Mesothelial cell of epicardium (in vitro differentiated cells): Measurements from ENCODE around the gene VASH2. TPM values are rescaled to one million over a fixed set of nuclear protein-coding genes. Genes with fewer than 3 reads are reported as not detected.

Experiments used
- DNase-seq, 2 experiments: peaks; one replicate each; pipeline ENCODE4 v3.0.0; 2021; ENCODE audit warnings: low spot score in 2 of 2; ENCODE audit not compliant: unreplicated experiment in 2 of 2
- H3K27ac Mint-ChIP-seq: 2 replicates; pipeline ENCODE4 v1.8.0; 2021; ENCODE audit warnings: mixed read lengths
- H3K27me3 Mint-ChIP-seq: 2 replicates; pipeline ENCODE4 v1.8.0; 2021; ENCODE audit warnings: low read depth, mixed read lengths
- H3K36me3 Mint-ChIP-seq: 2 replicates; pipeline ENCODE4 v1.8.0; 2021; ENCODE audit warnings: mixed read lengths
- H3K4me1 Mint-ChIP-seq: 2 replicates; pipeline ENCODE4 v1.8.0; 2021; ENCODE audit warnings: mixed read lengths
- H3K4me3 Mint-ChIP-seq: 2 replicates; pipeline ENCODE4 v1.8.0; 2021; ENCODE audit warnings: mild to moderate bottlenecking, moderate library complexity, mixed read lengths
- H3K9me3 Mint-ChIP-seq: 2 replicates; pipeline ENCODE4 v1.8.0; 2021; ENCODE audit warnings: mixed read lengths
- CTCF ChIP-seq: fragments of 200-600 bp; sonication (generic); IDR thresholded peaks from one replicate; pipeline ENCODE4 v1.5.0; 2021; ENCODE audit warnings: antibody characterized with exemption; ENCODE audit not compliant: unreplicated experiment
- total RNA-seq: library from RNA; stranded (reverse); gene quantifications from 3 replicates; pipeline ENCODE4 v1.2.1, GENCODE V29; 2021

VASH2 gene
- total RNA-seq, 1 donor from 2014 or later: 43.6 TPM

GRCh38 chr1:212955098-212955497 is 4.8 kb downstream of the VASH2 start:
- no peaks in the 10 kb centered on the region for H3K9me3 Mint-ChIP-seq
- H3K4me1 Mint-ChIP-seq: peaks cover 22% of the 10 kb centered on the region
- no peak for TF ChIP-seq CTCF
- no peak for DNase-seq
- H3K36me3 Mint-ChIP-seq: peaks cover 37% of the 10 kb centered on the region
- H3K27me3 Mint-ChIP-seq: no peaks in the 10 kb centered on the region
- no peak overlapping the region for H3K27ac Mint-ChIP-seq
- no peak overlapping the region for H3K4me3 Mint-ChIP-seq

GRCh38 chr1:212955961-212956620 is 5.8 kb downstream of the VASH2 start:
- H3K9me3 Mint-ChIP-seq: no peaks in the 10 kb centered on the region
- H3K36me3 Mint-ChIP-seq: peaks cover 43% of the 10 kb centered on the region
- no peak for TF ChIP-seq CTCF
- peaks cover 20% of the 10 kb centered on the region for H3K4me1 Mint-ChIP-seq
- no peak overlapping the region for H3K4me3 Mint-ChIP-seq
- H3K27me3 Mint-ChIP-seq: no peaks in the 10 kb centered on the region
- no peak for DNase-seq
- H3K27ac Mint-ChIP-seq: no peak overlapping the region

- DNase-seq: no peak
- peaks cover 11% of the 10 kb centered on the region for H3K4me1 Mint-ChIP-seq
- H3K9me3 Mint-ChIP-seq: no peaks in the 10 kb centered on the region
- TF ChIP-seq CTCF: no peak
- no peak overlapping the region for H3K4me3 Mint-ChIP-seq
- peaks cover 57% of the 10 kb centered on the region for H3K36me3 Mint-ChIP-seq
- no peaks in the 10 kb centered on the region for H3K27me3 Mint-ChIP-seq
- no peak overlapping the region for H3K27ac Mint-ChIP-seq
These were observed 7.2 kb downstream of the VASH2 start for GRCh38 chr1:212957546-212957945.

- no peak overlapping the region for H3K27ac Mint-ChIP-seq
- H3K4me3 Mint-ChIP-seq: no peak overlapping the region
- no peak for DNase-seq
These were observed 7.8 kb downstream of the VASH2 start for GRCh38 chr1:212958175-212958574.

GRCh38 chr1:212959266-212960220 is 9.2 kb downstream of the VASH2 start:
- no peaks in the 10 kb centered on the region for H3K9me3 Mint-ChIP-seq
- no peak for DNase-seq
- no peak overlapping the region for H3K4me3 Mint-ChIP-seq
- H3K4me1 Mint-ChIP-seq: no peaks in the 10 kb centered on the region
- H3K27me3 Mint-ChIP-seq: no peaks in the 10 kb centered on the region
- TF ChIP-seq CTCF: no peak
- no peak overlapping the region for H3K27ac Mint-ChIP-seq
- peaks cover 58% of the 10 kb centered on the region for H3K36me3 Mint-ChIP-seq

More at GRCh38 chr1:212958175-212958574, 7.8 kb downstream of the VASH2 start:
- peaks cover 62% of the 10 kb centered on the region for H3K36me3 Mint-ChIP-seq
- H3K27me3 Mint-ChIP-seq: no peaks in the 10 kb centered on the region
- peaks cover 5% of the 10 kb centered on the region for H3K4me1 Mint-ChIP-seq
- H3K9me3 Mint-ChIP-seq: no peaks in the 10 kb centered on the region
- no peak for TF ChIP-seq CTCF
